ENCODE measurements around the gene USP35.

DNA sequence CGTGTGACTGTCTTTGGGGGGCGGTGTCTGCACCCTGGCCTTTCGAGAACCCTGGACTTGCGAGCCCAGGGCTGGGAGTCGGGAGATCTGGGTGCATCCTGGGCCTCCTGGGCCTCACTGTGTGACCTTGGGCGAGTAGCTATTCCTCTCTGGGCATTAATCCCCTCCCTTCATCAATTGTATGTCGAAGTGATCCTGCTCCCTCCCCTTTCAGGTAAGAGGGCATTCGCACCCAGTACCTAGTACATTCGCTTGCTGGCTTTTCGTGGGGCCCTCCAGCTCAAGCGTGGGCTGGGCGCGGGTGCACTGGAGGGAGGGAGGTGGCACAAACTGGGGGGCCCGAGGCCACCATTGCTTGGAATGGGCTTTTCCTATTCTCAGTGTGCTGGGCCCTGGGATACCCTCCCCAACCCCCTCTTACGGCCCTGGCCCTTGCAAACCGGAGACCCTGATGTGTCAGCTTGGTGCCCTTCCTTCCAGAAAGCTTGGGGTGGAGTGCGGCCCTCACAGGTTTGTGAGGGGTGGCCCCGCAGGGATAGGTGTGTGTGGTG is 530 bp downstream of the USP35 start:
- no peak for TF ChIP-seq TAF1 (IDR thresholded peaks at IDR 0.05; ENCODE audit: low read depth)
- TF ChIP-seq YY1 (IDR thresholded peaks at IDR 0.05; ENCODE audit: low read depth) = no peak
- TF ChIP-seq, protein P1, sequence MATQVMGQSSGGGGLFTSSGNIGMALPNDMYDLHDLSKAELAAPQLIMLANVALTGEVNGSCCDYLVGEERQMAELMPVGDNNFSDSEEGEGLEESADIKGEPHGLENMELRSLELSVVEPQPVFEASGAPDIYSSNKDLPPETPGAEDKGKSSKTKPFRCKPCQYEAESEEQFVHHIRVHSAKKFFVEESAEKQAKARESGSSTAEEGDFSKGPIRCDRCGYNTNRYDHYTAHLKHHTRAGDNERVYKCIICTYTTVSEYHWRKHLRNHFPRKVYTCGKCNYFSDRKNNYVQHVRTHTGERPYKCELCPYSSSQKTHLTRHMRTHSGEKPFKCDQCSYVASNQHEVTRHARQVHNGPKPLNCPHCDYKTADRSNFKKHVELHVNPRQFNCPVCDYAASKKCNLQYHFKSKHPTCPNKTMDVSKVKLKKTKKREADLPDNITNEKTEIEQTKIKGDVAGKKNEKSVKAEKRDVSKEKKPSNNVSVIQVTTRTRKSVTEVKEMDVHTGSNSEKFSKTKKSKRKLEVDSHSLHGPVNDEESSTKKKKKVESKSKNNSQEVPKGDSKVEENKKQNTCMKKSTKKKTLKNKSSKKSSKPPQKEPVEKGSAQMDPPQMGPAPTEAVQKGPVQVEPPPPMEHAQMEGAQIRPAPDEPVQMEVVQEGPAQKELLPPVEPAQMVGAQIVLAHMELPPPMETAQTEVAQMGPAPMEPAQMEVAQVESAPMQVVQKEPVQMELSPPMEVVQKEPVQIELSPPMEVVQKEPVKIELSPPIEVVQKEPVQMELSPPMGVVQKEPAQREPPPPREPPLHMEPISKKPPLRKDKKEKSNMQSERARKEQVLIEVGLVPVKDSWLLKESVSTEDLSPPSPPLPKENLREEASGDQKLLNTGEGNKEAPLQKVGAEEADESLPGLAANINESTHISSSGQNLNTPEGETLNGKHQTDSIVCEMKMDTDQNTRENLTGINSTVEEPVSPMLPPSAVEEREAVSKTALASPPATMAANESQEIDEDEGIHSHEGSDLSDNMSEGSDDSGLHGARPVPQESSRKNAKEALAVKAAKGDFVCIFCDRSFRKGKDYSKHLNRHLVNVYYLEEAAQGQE (IDR thresholded peaks at IDR 0.05; ENCODE audit: low read depth) = no peak
- TF ChIP-seq TEAD4 (IDR thresholded peaks at IDR 0.05) = no peak
- TF ChIP-seq EP300 (IDR thresholded peaks at IDR 0.05; ENCODE audit: borderline replicate concordance) = no peak
- no peak for TF ChIP-seq NFIC (IDR thresholded peaks at IDR 0.05)
- no peak for TF ChIP-seq EGR1 (IDR thresholded peaks at IDR 0.05)
- TF ChIP-seq MAX (IDR thresholded peaks at IDR 0.05) = no peak
- no peak for TF ChIP-seq RAD21 (IDR thresholded peaks at IDR 0.05; ENCODE audit: low read depth)
- TF ChIP-seq TCF12 (IDR thresholded peaks at IDR 0.05; ENCODE audit: low read depth) = no peak
- no peak for TF ChIP-seq CEBPB (IDR thresholded peaks at IDR 0.05)
